Astrocyte of the spinal cord (primary cell): ENCODE data around the gene CPN2.
A peak's percentile ranks its signal among the peaks of the same experiment; 100 is the strongest.

Experiments used
- DNase-seq: peaks from one replicate; pipeline ENCODE4 v3.0.0; 2011; ENCODE audit warnings: low read depth, low spot score
- H3K4me3 ChIP-seq: 2 replicates; pipeline ENCODE4 v1.5.1; 2011; ENCODE audit warnings: low read depth, mild to moderate bottlenecking, low read length, moderate library complexity
- CTCF ChIP-seq: IDR thresholded peaks from 2 replicates; pipeline ENCODE4 v1.5.1; 2012; ENCODE audit warnings: low read depth, mild to moderate bottlenecking, low read length, inconsistent platforms
- in situ Hi-C: cut with HindIII; loops from 2 replicates; pipeline ENCODE4 v1.10.0; 2017; ENCODE audit warnings: low sequenced_read_pairs

Gene CPN2

GRCh38 chr3:194318511-194319161 is 32.5 kb downstream of the CPN2 start:
- TF ChIP-seq CTCF = no peak
- in situ Hi-C loops = no loop called here
- no peak overlapping the region for H3K4me3 ChIP-seq
- DNase-seq = no peak

- in situ Hi-C loops = no loop called here
- TF ChIP-seq CTCF = no peak
- no peak overlapping the region for H3K4me3 ChIP-seq
- no peak for DNase-seq
Measured at GRCh38 chr3:194316918-194317317, 34.2 kb downstream of the CPN2 start.

- TF ChIP-seq CTCF = no peak
- DNase-seq = no peak
- in situ Hi-C loops = no loop called here
- peak overlapping the region; percentile 7 for H3K4me3 ChIP-seq
Measured at GRCh38 chr3:194315965-194316361, 35.2 kb downstream of the CPN2 start.

GRCh38 chr3:194315088-194315964 is 35.8 kb downstream of the CPN2 start:
- in situ Hi-C loops = no loop called here
- peak; percentile 87 for DNase-seq
- TF ChIP-seq CTCF = peak; percentile 86
- peak overlapping the region; percentile 40 for H3K4me3 ChIP-seq

- no peak for DNase-seq
- no peak for TF ChIP-seq CTCF
- peak overlapping the region; percentile 40 for H3K4me3 ChIP-seq
- in situ Hi-C loops = no loop called here
Measured at GRCh38 chr3:194314388-194315068, 36.6 kb downstream of the CPN2 start.

GRCh38 chr3:194313560-194314387 is 37.4 kb downstream of the CPN2 start:
- TF ChIP-seq CTCF = no peak
- in situ Hi-C loops = no loop called here
- DNase-seq = no peak
- no peak overlapping the region for H3K4me3 ChIP-seq
